Activated CD8-positive, alpha-beta T cell treated with anti-CD3 and anti-CD28 coated beads for 36 hours (primary cell): ENCODE measurements around the gene INO80D. TPM values are rescaled to one million over a fixed set of nuclear protein-coding genes. Genes with fewer than 3 reads are reported as not detected.

Experiments
- ATAC-seq: fragments of 200-7000 bp; cut with Tn5 transposase; one replicate; pipeline ENCODE4 v1.10.0; 2021; ENCODE audit warnings: mild to moderate bottlenecking, moderate library complexity
- CTCF ChIA-PET: fragments of 350-600 bp; sonication (Branson Sonifier 250); formaldehyde crosslinking; loops from one replicate; lab custom pipeline; 2021; ENCODE audit warnings: antibody characterized with exemption; lab: Charles Lee
- POLR2A ChIA-PET: fragments of 350-600 bp; sonication (Branson Sonifier 250); formaldehyde crosslinking; loops from one replicate; lab custom pipeline; 2021; ENCODE audit warnings: antibody characterized with exemption; lab: Charles Lee
- DNase-seq: peaks from one replicate; pipeline ENCODE4 v3.0.0-alpha.2; 2020
- H3K27ac Mint-ChIP-seq: one replicate; pipeline ENCODE4 v1.8.0; 2021; ENCODE audit warnings: mild to moderate bottlenecking, mixed read lengths
- H3K27me3 Mint-ChIP-seq: one replicate; pipeline ENCODE4 v1.8.0; 2021; ENCODE audit warnings: mixed read lengths
- H3K36me3 Mint-ChIP-seq: one replicate; pipeline ENCODE4 v1.8.0; 2021; ENCODE audit warnings: low read depth, mixed read lengths
- H3K4me1 Mint-ChIP-seq: one replicate; pipeline ENCODE4 v1.8.0; 2021; ENCODE audit warnings: low read depth, mixed read lengths
- H3K4me3 Mint-ChIP-seq: one replicate; pipeline ENCODE4 v1.8.0; 2021; ENCODE audit warnings: mild to moderate bottlenecking, moderate library complexity, mixed read lengths
- H3K9me3 Mint-ChIP-seq: one replicate; pipeline ENCODE4 v1.8.0; 2021; ENCODE audit warnings: mixed read lengths
- intact Hi-C: fragments of 100-400 bp; cut with micrococcal nuclease; formaldehyde crosslinking; loops from one replicate; pipeline ENCODE4 v1.10.0; 2022
- total RNA-seq, 2 experiments: library from RNA; stranded (reverse); gene quantifications; one replicate each; pipeline ENCODE4 v1.2.3, GENCODE V29; 2021
- TF ChIP-seq, protein P1 (sequence below): fragments of 200-600 bp; IDR thresholded peaks from one replicate; pipeline ENCODE4 v1.8.0; 2022; ENCODE audit warnings: antibody characterized with exemption, mild to moderate bottlenecking

INO80D gene
- total RNA-seq, 2 experiments from 2014 or later, result 15.9 to 16.7 TPM

DNA sequence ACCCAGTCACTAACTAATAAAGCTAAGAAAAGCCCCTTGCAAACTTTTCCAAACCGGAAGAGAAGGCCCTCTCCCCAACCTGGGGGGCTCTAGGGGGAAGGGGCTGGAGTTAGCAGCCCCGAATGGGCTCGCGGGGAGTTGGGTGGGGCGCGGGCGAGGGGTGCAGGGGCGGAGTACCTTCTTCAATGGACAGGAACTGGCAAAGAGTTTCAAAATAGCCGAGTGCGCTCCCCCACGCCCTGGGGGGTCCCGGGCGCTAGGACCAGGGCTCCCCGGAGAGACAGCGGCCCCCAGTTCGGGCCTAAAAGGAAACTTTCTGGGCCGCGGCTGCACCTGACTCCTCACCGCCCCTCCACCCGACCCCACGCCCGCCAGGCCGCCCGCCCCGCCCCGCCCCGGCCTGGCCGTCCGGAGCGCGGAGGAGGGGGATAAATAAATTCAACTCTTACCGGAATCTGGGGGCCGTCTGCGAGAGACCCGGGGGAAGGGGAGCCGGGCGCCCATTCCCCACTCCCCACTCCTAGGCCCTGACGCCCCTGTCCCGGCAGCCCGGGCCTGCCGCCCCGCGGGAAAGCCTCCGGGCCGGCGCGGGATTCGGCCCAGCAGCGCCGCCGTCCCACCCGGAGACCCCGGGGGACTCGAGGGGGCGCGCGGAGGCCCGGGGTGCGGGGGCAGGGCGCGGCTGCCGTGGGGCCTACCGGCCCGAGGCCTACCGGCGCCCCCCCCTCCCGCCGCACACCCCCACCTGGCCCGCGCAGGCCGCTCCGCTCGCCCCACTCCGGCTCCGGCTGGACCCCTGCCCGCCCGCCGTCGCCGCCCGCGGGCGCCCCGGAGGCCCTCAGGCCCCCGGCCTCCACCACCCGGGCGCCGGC is 868 bp downstream of the INO80D start:
- intact Hi-C loops, result no loop called here
- ATAC-seq (peak; percentile 17), DNase-seq (peak; percentile 51)
- ChIA-PET CTCF (interaction anchor here (1.4 to 3.7 kb wide), 3 partner anchors 12 to 14 kb away, joined by 4 to 11 read pairs (median 4); no protein-coding TSS in a partner anchor), POLR2A (interaction anchor here (0.6 to 2.3 kb wide), 10 partner anchors 11 to 100 kb away, joined by 3 to 12 read pairs (median 4); partner anchors contain the start of genes EEF1B2 and NDUFS1)
- Mint-ChIP-seq H3K4me1 (peaks cover 38% of the 10 kb centered on the region), H3K27me3 (no peaks in the 10 kb centered on the region), H3K36me3 (peaks cover 12% of the 10 kb centered on the region), H3K27ac (peak overlapping the region; percentile 98), H3K9me3 (no peaks in the 10 kb centered on the region), H3K4me3 (peak overlapping the region; percentile 99)
- TF ChIP-seq, protein P1, sequence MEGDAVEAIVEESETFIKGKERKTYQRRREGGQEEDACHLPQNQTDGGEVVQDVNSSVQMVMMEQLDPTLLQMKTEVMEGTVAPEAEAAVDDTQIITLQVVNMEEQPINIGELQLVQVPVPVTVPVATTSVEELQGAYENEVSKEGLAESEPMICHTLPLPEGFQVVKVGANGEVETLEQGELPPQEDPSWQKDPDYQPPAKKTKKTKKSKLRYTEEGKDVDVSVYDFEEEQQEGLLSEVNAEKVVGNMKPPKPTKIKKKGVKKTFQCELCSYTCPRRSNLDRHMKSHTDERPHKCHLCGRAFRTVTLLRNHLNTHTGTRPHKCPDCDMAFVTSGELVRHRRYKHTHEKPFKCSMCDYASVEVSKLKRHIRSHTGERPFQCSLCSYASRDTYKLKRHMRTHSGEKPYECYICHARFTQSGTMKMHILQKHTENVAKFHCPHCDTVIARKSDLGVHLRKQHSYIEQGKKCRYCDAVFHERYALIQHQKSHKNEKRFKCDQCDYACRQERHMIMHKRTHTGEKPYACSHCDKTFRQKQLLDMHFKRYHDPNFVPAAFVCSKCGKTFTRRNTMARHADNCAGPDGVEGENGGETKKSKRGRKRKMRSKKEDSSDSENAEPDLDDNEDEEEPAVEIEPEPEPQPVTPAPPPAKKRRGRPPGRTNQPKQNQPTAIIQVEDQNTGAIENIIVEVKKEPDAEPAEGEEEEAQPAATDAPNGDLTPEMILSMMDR, result no peak

GRCh38 chr2:206084439-206084869 is 1.5 kb downstream of the INO80D start:
- CTCF ChIA-PET, result interaction anchor here (1.4 kb wide), 1 partner anchor 13 kb away, joined by 4 read pairs; no protein-coding TSS in a partner anchor
- Mint-ChIP-seq H3K27ac (peak overlapping the region; percentile 98), H3K36me3 (peaks cover 10% of the 10 kb centered on the region), H3K9me3 (no peaks in the 10 kb centered on the region), H3K4me3 (peak overlapping the region; percentile 99), H3K4me1 (peaks cover 44% of the 10 kb centered on the region), H3K27me3 (no peaks in the 10 kb centered on the region)
- ATAC-seq, result no peak
- intact Hi-C loops, result no loop called here
- TF ChIP-seq, protein P1, result no peak
- peak; percentile 26 for DNase-seq
- POLR2A ChIA-PET, result interaction anchor here (0.8 to 2.3 kb wide), 4 partner anchors 12 to 76 kb away, joined by 3 to 8 read pairs (median 6); partner anchors contain the start of genes EEF1B2 and NDUFS1

GRCh38 chr2:206083602-206084438 is 2.2 kb downstream of the INO80D start:
- peak; percentile 14 for ATAC-seq
- Mint-ChIP-seq H3K9me3 (no peaks in the 10 kb centered on the region), H3K4me3 (peak overlapping the region; percentile 99), H3K36me3 (peaks cover 7% of the 10 kb centered on the region), H3K4me1 (peaks cover 44% of the 10 kb centered on the region), H3K27ac (peak overlapping the region; percentile 98), H3K27me3 (no peaks in the 10 kb centered on the region)
- DNase-seq, result peak; percentile 61
- ChIA-PET CTCF (interaction anchor here (1.4 kb wide), 1 partner anchor 13 kb away, joined by 4 read pairs; no protein-coding TSS in a partner anchor), POLR2A (interaction anchor here (1.0 to 2.3 kb wide), 5 partner anchors 11 to 76 kb away, joined by 3 to 8 read pairs (median 3); partner anchors contain the start of genes EEF1B2 and NDUFS1)
- TF ChIP-seq, protein P1, result no peak
- intact Hi-C loops, result no loop called here

GRCh38 chr2:206082298-206082843 is 3.6 kb downstream of the INO80D start:
- Mint-ChIP-seq H3K27ac (no peak overlapping the region), H3K9me3 (no peaks in the 10 kb centered on the region), H3K36me3 (peaks cover 7% of the 10 kb centered on the region), H3K4me1 (peaks cover 46% of the 10 kb centered on the region), H3K4me3 (no peak overlapping the region), H3K27me3 (no peaks in the 10 kb centered on the region)
- TF ChIP-seq, protein P1, result no peak
- no peak for ATAC-seq
- CTCF ChIA-PET, result no interaction called here
- intact Hi-C loops, result no loop called here
- POLR2A ChIA-PET, result interaction anchor here (0.6 to 1.2 kb wide), 2 partner anchors 42 to 51 kb away, joined by 3 read pairs; no protein-coding TSS in a partner anchor
- no peak for DNase-seq
